ENCODE data around the gene GALNT3. TPM values are rescaled to one million over a fixed set of nuclear protein-coding genes. Genes with fewer than 3 reads are reported as not detected.

GALNT3 gene
- total and polyA plus RNA-seq, 2 of the 8 experiments (the other 6 are each of a cell fraction or from before 2014, with no cell fraction given), result 3.4 to 23.6 TPM

DNA sequence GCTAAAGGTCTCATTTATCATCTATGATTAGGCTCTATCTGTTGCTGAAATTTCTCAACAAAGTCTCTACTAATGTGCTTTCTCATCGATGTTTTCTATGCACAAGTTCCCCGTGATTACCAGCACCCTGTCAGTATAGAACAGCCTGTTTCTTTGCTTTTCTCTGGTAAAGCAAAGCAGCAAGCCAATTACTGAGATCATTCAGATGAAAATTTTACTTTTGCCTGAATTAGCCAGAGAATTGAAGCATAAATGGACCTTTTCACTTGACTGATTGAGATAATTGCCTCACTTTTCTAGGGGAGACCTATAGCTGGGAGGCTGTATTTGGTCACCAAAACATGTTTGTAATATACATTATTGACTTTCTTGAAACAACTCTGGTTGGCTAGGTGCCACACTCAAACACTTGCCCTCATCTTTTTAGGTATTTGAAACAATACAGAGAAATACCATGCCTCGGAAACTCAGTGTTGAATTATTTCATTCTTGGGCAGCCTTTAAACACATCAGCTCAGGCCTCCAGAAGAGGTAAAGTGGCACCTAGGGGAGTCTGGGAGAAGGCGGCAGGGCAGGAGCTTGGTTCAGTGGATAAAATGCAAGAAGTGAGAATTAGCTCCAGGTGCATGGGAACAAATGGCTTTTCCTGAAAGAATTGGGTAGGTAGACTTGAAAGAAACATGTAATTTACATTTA is 96.2 kb downstream of the GALNT3 start:
- H3K18ac ChIP-seq (ENCODE audit: extremely low read depth, low read length), result no peak overlapping the region
- no peaks in the 10 kb centered on the region for H3K9me3 ChIP-seq (ENCODE audit: insufficient read depth in 2 of 2, low read depth in 1 of 2, low read length in 1 of 2)
- no peaks in the 10 kb centered on the region for H3K79me1 ChIP-seq (ENCODE audit: low read depth, low read length)
- peak overlapping the region; percentile 2; the same call in 1 of the 2 replicates for H2BK5ac ChIP-seq (ENCODE audit: low read depth, low read length)
- peak overlapping the region in 1 of 2 experiments; percentile 21; a peak in 1 of 4 replicates for H3K4me2 ChIP-seq (ENCODE audit: insufficient read depth in 1 of 2, low read depth in 2 of 2, low read length in 2 of 2)
- TF ChIP-seq JUN (IDR thresholded peaks at IDR 0.05; ENCODE audit: low read depth, low read length) (no peak), ASH2L (IDR thresholded peaks at IDR 0.05; ENCODE audit: low read length) (no peak), RBBP5 (IDR thresholded peaks at IDR 0.05; ENCODE audit: borderline replicate concordance, low read depth, low read length) (no peak), NRF1 (IDR thresholded peaks at IDR 0.05; ENCODE audit: low read depth, low read length) (no peak)
- FAIRE-seq (no peak), DNase-seq (ENCODE audit: low read depth in 1 of 2, low spot score in 2 of 2) (no peak)
- peak overlapping the region; percentile 16 for H4K5ac ChIP-seq (ENCODE audit: insufficient read length, low read depth, low read length)
- CTCF ChIA-PET (ENCODE audit: partially characterized antibody), result interaction anchor here (0.5 to 1.3 kb wide), 19 partner anchors 18 to 570 kb away, joined by 3 to 10 read pairs (median 4); no protein-coding TSS in a partner anchor
- POLR2A ChIA-PET (ENCODE audit: partially characterized antibody), result interaction anchor here (1.6 kb wide), 1 partner anchor 96 kb away, joined by 4 read pairs; the partner anchor contains the start of gene GALNT3
- H4K8ac ChIP-seq (ENCODE audit: extremely low read depth, insufficient read depth, low read length), result no peak overlapping the region
- no peak overlapping the region for H2BK12ac ChIP-seq (ENCODE audit: low read depth, low read length)
- H3K36me3 ChIP-seq (ENCODE audit: control insufficient read depth in 2 of 4, insufficient read depth in 4 of 4, low read length in 3 of 4), result no peaks in the 10 kb centered on the region
- WGBS, 2 experiments (ENCODE audit: extremely low coverage in 1 of 2, insufficient coverage in 1 of 2, insufficient read length in 1 of 2, insufficient replicate concordance in 2 of 2, low coverage in 1 of 2, low lambda C conversion rate in 2 of 2, missing lambda C conversion rate in 1 of 2), result 71% methylated on average over 4 of the region's 4 CpGs; no CpG with 5 or more reads in 1 of the 2 experiments
- no peak overlapping the region for H3K4me3 ChIP-seq (ENCODE audit: extremely low read depth in 1 of 4, insufficient read depth in 2 of 4, low read depth in 3 of 4, low read length in 4 of 4)
- no peak overlapping the region for H3K9ac ChIP-seq (replicated peaks in 1 of 4; ENCODE audit: extremely low read depth in 1 of 4, low read depth in 3 of 4, low read length in 3 of 4)
- H3K79me2 ChIP-seq (ENCODE audit: control insufficient read depth in 1 of 2, insufficient read depth in 2 of 2, low read length in 2 of 2), result no peaks in the 10 kb centered on the region
- H3K27ac ChIP-seq (ENCODE audit: low read depth, low read length), result no peak overlapping the region
- H3K27me3 ChIP-seq (replicated peaks in 1 of 4; ENCODE audit: control insufficient read depth in 3 of 4, extremely low read depth in 1 of 4, insufficient read depth in 3 of 4, low read length in 3 of 4), result no peaks in the 10 kb centered on the region
- no peak overlapping the region for H2AFZ ChIP-seq (ENCODE audit: low read length)
- no peak overlapping the region for H3K14ac ChIP-seq (ENCODE audit: insufficient read length)
- H4K20me1 ChIP-seq (replicated peaks in 1 of 2; ENCODE audit: control insufficient read depth in 1 of 2, insufficient read depth in 2 of 2, low read length in 2 of 2), result no peaks in the 10 kb centered on the region
- no peak overlapping the region for H2AK5ac ChIP-seq (ENCODE audit: low read depth, low read length)
- no peak overlapping the region for H3K4ac ChIP-seq (replicated peaks; ENCODE audit: insufficient read length, low read depth, low read length)
- peaks cover 0 to 14% (median 5%) of the 10 kb centered on the region in 4 experiments; a peak in 5 of 7 replicates for H3K4me1 ChIP-seq (replicated peaks in 1 of 4; ENCODE audit: control insufficient read depth in 3 of 4, insufficient read depth in 4 of 4, low read length in 3 of 4)
- no peak overlapping the region for H2BK120ac ChIP-seq (replicated peaks; ENCODE audit: low read depth, low read length)
- no peak overlapping the region for H4K91ac ChIP-seq (replicated peaks; ENCODE audit: insufficient read length, low read length)
- no peaks in the 10 kb centered on the region for H3K23me2 ChIP-seq (ENCODE audit: low read depth, low read length)
- H2BK20ac ChIP-seq (ENCODE audit: low read length), result no peak overlapping the region
- no peak overlapping the region for H3K23ac ChIP-seq (ENCODE audit: insufficient read length)
- H2BK15ac ChIP-seq (ENCODE audit: low read length), result no peak overlapping the region
- H3K56ac ChIP-seq (replicated peaks; ENCODE audit: insufficient read length, low read depth, low read length), result no peak overlapping the region
